Measurements from ENCODE around the gene RNASE9. TPM values are rescaled to one million over a fixed set of nuclear protein-coding genes. Genes with fewer than 3 reads are reported as not detected.

RNASE9 gene
- total and polyA plus RNA-seq, 2 experiments from 2014 or later, result 0.24 TPM; not detected in 1

- Histone ChIP-seq H3K4me2 (no peak overlapping the region), H3K9me2 (ENCODE audit: insufficient read depth) (no peaks in the 10 kb centered on the region; the same call in 1 of the 2 replicates), H3K79me2 (replicated peaks; ENCODE audit: insufficient read depth) (no peaks in the 10 kb centered on the region), H4K20me1 (replicated peaks; ENCODE audit: insufficient read depth) (no peaks in the 10 kb centered on the region), H3K4me1 (ENCODE audit: insufficient read depth) (no peaks in the 10 kb centered on the region), H3F3A (replicated peaks; ENCODE audit: low read depth) (no peaks in the 10 kb centered on the region), H2AFZ (peak overlapping the region; percentile 67; the same call in 1 of the 2 replicates), H3K36me3 (ENCODE audit: insufficient read depth) (no peaks in the 10 kb centered on the region), H3K27me3 (ENCODE audit: insufficient read depth) (no peaks in the 10 kb centered on the region), H3K27ac (ENCODE audit: low read depth) (no peak overlapping the region), H3K4me3 (no peak overlapping the region)
- H3K27me3 Mint-ChIP-seq (ENCODE audit: insufficient read depth, low read depth, poor library complexity), result peaks cover 4% of the 10 kb centered on the region
- peaks cover 8% of the 10 kb centered on the region for H3K4me1 Mint-ChIP-seq
- H3K4me3 Mint-ChIP-seq, result no peak overlapping the region
- no peaks in the 10 kb centered on the region for H3K36me3 Mint-ChIP-seq (ENCODE audit: low read depth)
- TF ChIP-seq POLR2AphosphoS5 (IDR thresholded peaks at IDR 0.05; ENCODE audit: low read depth) (no peak), CTCF (conservative IDR thresholded peaks at IDR 0.05; ENCODE audit: low read depth in 2 of 2) (no peak), ZNF114 (CRISPR knock-in tag; IDR thresholded peaks at IDR 0.05) (no peak), ZNF331 (CRISPR knock-in tag; IDR thresholded peaks at IDR 0.05; ENCODE audit: low read depth) (no peak), CREB1 (CRISPR knock-in tag; IDR thresholded peaks at IDR 0.05; ENCODE audit: low read depth) (no peak), STAT1 (IDR thresholded peaks at IDR 0.05; ENCODE audit: unreplicated experiment) (no peak), EZH2 (IDR thresholded peaks at IDR 0.05; ENCODE audit: low read depth, unreplicated experiment) (no peak)
- DNase-seq (ENCODE audit: low spot score), result no peak
- no peaks in the 10 kb centered on the region for H3K9me3 Mint-ChIP-seq
- ATAC-seq, result no peak
- H3K27ac Mint-ChIP-seq, result no peak overlapping the region
These were observed 31.0 kb downstream of the RNASE9 start for GRCh38 chr14:20529806-20530205.

- ATAC-seq (no peak), DNase-seq (ENCODE audit: low spot score) (no peak)
- Histone ChIP-seq H3K4me2 (no peak overlapping the region), H2AFZ (peak overlapping the region; percentile 56; the same call in 1 of the 2 replicates), H3K27ac (ENCODE audit: low read depth) (no peak overlapping the region), H3K4me3 (no peak overlapping the region), H3K9me2 (ENCODE audit: insufficient read depth) (no peaks in the 10 kb centered on the region; the same call in 1 of the 2 replicates), H3K4me1 (ENCODE audit: insufficient read depth) (no peaks in the 10 kb centered on the region), H4K20me1 (replicated peaks; ENCODE audit: insufficient read depth) (no peaks in the 10 kb centered on the region), H3K27me3 (ENCODE audit: insufficient read depth) (no peaks in the 10 kb centered on the region), H3F3A (replicated peaks; ENCODE audit: low read depth) (no peaks in the 10 kb centered on the region), H3K79me2 (replicated peaks; ENCODE audit: insufficient read depth) (no peaks in the 10 kb centered on the region), H3K36me3 (ENCODE audit: insufficient read depth) (no peaks in the 10 kb centered on the region)
- H3K4me3 Mint-ChIP-seq, result no peak overlapping the region
- no peaks in the 10 kb centered on the region for H3K4me1 Mint-ChIP-seq
- TF ChIP-seq REST (IDR thresholded peaks at IDR 0.05; ENCODE audit: unreplicated experiment) (no peak), ETS1 (IDR thresholded peaks at IDR 0.05) (no peak), STAT1 (IDR thresholded peaks at IDR 0.05; ENCODE audit: unreplicated experiment) (no peak)
- H3K27me3 Mint-ChIP-seq (ENCODE audit: insufficient read depth, low read depth, poor library complexity), result peaks cover 4% of the 10 kb centered on the region
- H3K9me3 Mint-ChIP-seq, result peaks cover 5% of the 10 kb centered on the region; the same call in 2 of the 3 replicates
- no peak overlapping the region for H3K27ac Mint-ChIP-seq
- no peaks in the 10 kb centered on the region for H3K36me3 Mint-ChIP-seq (ENCODE audit: low read depth)
These were observed 36.8 kb downstream of the RNASE9 start for GRCh38 chr14:20524027-20524426.

All from GM23338 (cell line).